GM21515 (cell line): ENCODE measurements around the gene WARS2.

Experiments
- ATAC-seq: cut with Tn5 transposase; IDR thresholded peaks from one replicate; pipeline ENCODE4 v1.9.1; 2021; ENCODE audit not compliant: unreplicated experiment

The WARS2 gene

GRCh38 chr1:119034359-119034758, 106.1 kb downstream of the WARS2 start:
- ATAC-seq: no peak

DNA sequence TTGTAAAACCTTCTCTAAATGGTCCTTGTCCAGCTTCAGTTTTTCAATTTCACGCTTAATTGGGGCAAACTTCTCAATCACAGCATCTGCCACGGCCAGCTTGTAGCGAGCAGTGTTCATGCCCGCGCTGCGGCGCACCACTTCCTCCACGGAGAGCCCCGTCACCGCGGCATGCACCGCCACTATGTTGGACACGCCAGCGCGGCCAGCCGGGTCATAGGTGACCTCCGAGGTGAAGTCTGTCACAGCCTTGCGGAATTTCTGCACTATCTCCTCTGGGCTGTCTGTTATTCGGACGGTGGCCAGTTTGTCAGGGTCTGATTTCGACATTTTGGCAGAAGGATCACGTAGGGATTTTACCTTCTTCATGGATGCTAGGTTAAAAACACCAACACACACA, 107.5 kb downstream of the WARS2 start:
- ATAC-seq: no peak

GRCh38 chr1:119027759-119028158, 112.7 kb downstream of the WARS2 start:
- ATAC-seq: no peak

DNA sequence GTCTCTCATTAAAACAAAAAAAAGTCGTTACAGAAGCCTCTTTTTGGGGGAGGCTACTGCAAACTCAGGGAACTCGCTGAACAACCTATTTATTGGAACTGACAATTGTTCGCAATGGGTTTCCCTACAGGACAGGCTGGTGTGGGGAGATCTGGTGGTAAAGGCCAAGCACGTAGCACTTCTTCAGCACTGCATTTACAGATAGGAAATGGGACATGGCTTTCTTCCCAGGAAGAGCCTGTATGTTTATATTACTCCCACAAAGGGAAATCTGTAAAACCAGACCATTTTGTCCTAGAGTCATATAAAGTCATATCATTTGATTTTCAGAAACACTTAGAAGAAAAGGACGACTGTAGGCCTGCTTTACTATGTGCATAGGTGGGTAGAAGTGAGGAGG, 113.5 kb downstream of the WARS2 start:
- ATAC-seq: no peak

GRCh38 chr1:119015547-119015946, 124.9 kb downstream of the WARS2 start:
- no peak for ATAC-seq

DNA sequence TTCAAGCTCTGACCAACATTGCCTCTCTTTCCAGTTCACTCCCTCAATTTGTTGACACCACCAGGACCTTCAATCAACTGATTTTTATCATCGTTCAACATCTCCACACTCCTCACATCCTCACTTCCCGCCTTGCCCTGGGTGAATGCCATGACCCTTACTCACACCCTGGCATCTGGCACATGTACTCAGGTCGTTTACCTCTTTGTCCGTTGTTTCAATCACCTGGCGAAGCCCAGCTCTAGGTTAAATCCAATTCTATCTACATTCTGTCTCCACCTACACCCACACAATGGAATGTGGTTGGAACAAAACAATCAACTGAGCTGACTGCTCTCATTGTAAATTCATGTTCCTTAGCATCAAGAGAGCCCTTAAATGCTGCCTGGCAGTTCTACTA, 128.1 kb downstream of the WARS2 start:
- no peak for ATAC-seq

DNA sequence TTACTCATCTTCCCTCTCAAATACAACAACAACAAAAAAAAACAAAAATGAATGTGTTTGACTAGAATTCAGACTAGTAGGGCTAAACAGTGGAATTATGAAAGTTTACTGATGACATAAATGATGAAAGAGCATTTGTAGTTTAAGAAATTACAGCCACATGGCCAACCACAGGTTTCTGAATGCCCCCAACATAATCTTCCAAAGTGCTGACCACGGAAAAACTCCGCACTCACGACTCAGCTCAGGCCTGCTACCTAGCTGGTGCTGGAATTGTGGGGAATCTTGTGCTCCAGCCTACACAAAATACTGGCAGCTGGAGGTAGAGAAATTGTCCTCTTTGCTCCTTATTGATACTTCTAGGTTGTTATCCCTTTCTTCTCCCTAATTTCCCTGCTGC, 128.7 kb downstream of the WARS2 start:
- no peak for ATAC-seq

- ATAC-seq: no peak
Measured at GRCh38 chr1:119011116-119011515, 129.3 kb downstream of the WARS2 start.

DNA sequence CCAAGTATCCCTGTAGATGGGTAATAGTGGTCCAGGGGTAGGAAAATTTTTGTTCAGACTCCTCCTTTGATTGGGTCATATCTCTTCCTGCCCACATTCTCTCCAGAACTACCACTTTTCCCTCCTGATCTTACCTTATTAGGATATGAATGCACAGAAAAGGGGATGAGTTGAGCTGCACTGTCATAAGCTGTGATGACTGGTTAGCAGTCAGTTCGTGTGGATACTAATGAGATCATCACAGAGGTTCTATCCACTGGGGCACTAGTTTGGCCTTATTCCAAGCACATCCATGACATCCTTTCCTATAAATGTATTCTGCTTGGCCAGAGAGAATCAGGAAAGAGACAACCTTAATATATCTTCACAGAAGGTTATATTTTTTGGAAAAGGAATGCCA, 130.3 kb downstream of the WARS2 start:
- no peak for ATAC-seq

DNA sequence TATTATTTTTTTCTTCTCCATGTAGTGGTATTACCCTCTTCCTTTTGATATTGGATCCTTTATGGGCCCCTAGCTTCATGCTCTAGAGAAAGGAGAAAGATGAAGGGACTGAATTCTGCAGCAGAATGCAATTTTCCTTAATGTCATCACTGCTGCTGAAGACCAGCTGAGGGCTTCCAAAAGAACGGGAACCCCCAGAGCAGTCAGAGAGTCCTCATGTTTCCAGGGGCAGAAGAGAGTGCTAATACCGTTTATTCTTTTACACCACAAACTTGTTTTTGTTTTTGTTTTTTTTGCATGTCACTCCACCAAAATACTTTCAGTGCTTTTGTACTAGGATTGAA, 131.2 kb downstream of the WARS2 start:
- no peak for ATAC-seq

- no peak for ATAC-seq
Measured at GRCh38 chr1:119008483-119009311, 131.8 kb downstream of the WARS2 start.

GRCh38 chr1:119007670-119008482, 132.6 kb downstream of the WARS2 start:
- ATAC-seq: no peak

GRCh38 chr1:119007339-119007669, 133.1 kb downstream of the WARS2 start:
- ATAC-seq: no peak

- no peak for ATAC-seq
Measured at GRCh38 chr1:119006406-119007279, 133.8 kb downstream of the WARS2 start.

DNA sequence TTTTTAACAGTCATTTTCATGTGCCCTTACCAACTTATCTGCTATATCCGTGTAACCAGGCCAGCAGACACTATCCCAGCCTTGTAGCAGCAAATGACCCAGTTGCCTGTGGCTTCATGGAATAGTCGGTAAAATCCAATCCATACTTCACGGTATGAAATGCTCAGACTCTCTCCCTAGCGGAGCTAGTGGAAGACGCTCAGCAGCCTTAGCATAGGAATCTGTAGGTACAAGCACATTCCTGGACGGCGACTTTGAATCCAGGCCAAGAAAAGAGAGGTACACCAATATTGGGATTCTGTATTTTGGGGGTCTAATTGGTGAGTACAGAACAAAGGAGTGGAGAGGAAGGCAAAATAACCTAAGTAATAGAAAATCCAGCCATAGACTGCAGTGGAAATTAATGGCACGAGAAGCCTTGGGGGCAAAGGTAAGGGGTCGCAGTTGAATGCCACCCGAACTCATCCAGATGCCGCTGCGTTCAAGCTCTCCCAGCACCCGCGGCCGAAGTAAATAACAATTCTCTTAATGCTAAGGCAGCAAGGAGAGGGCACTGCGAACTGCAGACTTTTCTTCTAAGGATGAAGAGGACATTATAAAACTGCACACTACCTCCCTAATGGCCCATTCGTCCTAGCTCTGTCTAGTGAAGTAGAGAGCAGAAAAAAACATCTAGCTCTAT, 134.6 kb downstream of the WARS2 start:
- ATAC-seq: no peak

GRCh38 chr1:119004781-119005180, 135.7 kb downstream of the WARS2 start:
- no peak for ATAC-seq

- ATAC-seq: no peak
Measured at GRCh38 chr1:119004129-119004527, 136.3 kb downstream of the WARS2 start.

- ATAC-seq: no peak
Measured at GRCh38 chr1:119003413-119004128, 136.9 kb downstream of the WARS2 start.

- no peak for ATAC-seq
Measured at GRCh38 chr1:119002028-119002686, 138.3 kb downstream of the WARS2 start.
